Neural cell (in vitro differentiated cells): ENCODE data around the gene MMP14. TPM values are rescaled to one million over a fixed set of nuclear protein-coding genes. Genes with fewer than 3 reads are reported as not detected.

Experiments used
- H2AFZ ChIP-seq: fragments of 200-600, 300-800 bp; sonication (generic), shearing (Covaris generic); 2 replicates; pipeline ENCODE4 v1.6.0; 2014; ENCODE audit warnings: low read depth, mild to moderate bottlenecking, antibody characterized with exemption, low read length, moderate library complexity
- H3F3A ChIP-seq: fragments of 200-600 bp; shearing (Covaris generic); 2 replicates; pipeline ENCODE4 v1.6.1; 2016; ENCODE audit warnings: mild to moderate bottlenecking, moderate library complexity, mixed read lengths, antibody characterized with exemption, low read length; ENCODE audit not compliant: insufficient read depth, poor library complexity, severe bottlenecking
- H3K27ac ChIP-seq: fragments of 200-600, 300-800 bp; sonication (generic), shearing (Covaris generic); 2 replicates; pipeline ENCODE4 v1.5.1; 2014; ENCODE audit warnings: mild to moderate bottlenecking, low read length, moderate library complexity
- H3K27me3 ChIP-seq: fragments of 300-800, 200-600 bp; sonication (generic), shearing (Covaris generic); 2 replicates; pipeline ENCODE4 v1.6.0; 2014; ENCODE audit warnings: mild to moderate bottlenecking, low read depth, low read length, moderate library complexity; ENCODE audit not compliant: insufficient read depth
- H3K36me3 ChIP-seq: fragments of 300-800, 200-600 bp; sonication (generic), shearing (Covaris generic); 2 replicates; pipeline ENCODE4 v1.5.1; 2014; ENCODE audit warnings: mild to moderate bottlenecking, antibody characterized with exemption, low read length, moderate library complexity; ENCODE audit not compliant: insufficient read depth
- H3K4me2 ChIP-seq: fragments of 300-800, 200-600 bp; sonication (generic), shearing (Covaris generic); 2 replicates; pipeline ENCODE4 v1.6.0; 2014; ENCODE audit warnings: mild to moderate bottlenecking, low read length
- H3K4me3 ChIP-seq: fragments of 300-800, 200-600 bp; sonication (generic), shearing (Covaris generic); 2 replicates; pipeline ENCODE4 v1.5.1; 2014; ENCODE audit warnings: mild to moderate bottlenecking, low read length, moderate library complexity
- H3K79me2 ChIP-seq: fragments of 200-600 bp; shearing (Covaris generic); replicated peaks from 2 replicates; pipeline ENCODE4 v1.6.0; 2014; ENCODE audit warnings: mild to moderate bottlenecking, low read length, moderate library complexity; ENCODE audit not compliant: insufficient read depth
- H3K9ac ChIP-seq: fragments of 300-800, 200-600 bp; sonication (generic), shearing (Covaris generic); 2 replicates; pipeline ENCODE4 v1.6.1; 2016; ENCODE audit warnings: mild to moderate bottlenecking, low read length, mixed read lengths
- H3K9me2 ChIP-seq: fragments of 200-600 bp; shearing (Covaris generic); 2 replicates; pipeline ENCODE4 v1.6.1; 2016; ENCODE audit warnings: mild to moderate bottlenecking, low read length, mixed read lengths; ENCODE audit not compliant: insufficient read depth
- H3K9me3 ChIP-seq: fragments of 200-600, 300-800 bp; sonication (generic), shearing (Covaris generic); 2 replicates; pipeline ENCODE4 v1.6.1; 2016; ENCODE audit warnings: mild to moderate bottlenecking, mixed run types, low read length, moderate library complexity, mixed read lengths
- H4K20me1 ChIP-seq: fragments of 200-600 bp; shearing (Covaris generic); 2 replicates; pipeline ENCODE4 v1.6.1; 2016; ENCODE audit warnings: mild to moderate bottlenecking, mixed run types; ENCODE audit not compliant: insufficient read depth
- EP300 ChIP-seq: fragments of 450-650 bp; conservative IDR thresholded peaks from 2 replicates; pipeline ENCODE4 v1.6.1; 2014; ENCODE audit warnings: antibody characterized with exemption, mild to moderate bottlenecking, moderate library complexity; ENCODE audit not compliant: poor library complexity, severe bottlenecking
- EZH2 ChIP-seq: fragments of 200-600, 300-800 bp; shearing (Covaris generic), sonication (generic); IDR thresholded peaks from 2 replicates; pipeline ENCODE4 v1.6.1; 2014; ENCODE audit warnings: antibody characterized with exemption, low read length, borderline replicate concordance, mild to moderate bottlenecking; ENCODE audit not compliant: insufficient read depth, poor library complexity, severe bottlenecking
- MXI1 ChIP-seq: fragments of 450-650 bp; conservative IDR thresholded peaks from 2 replicates; pipeline ENCODE4 v1.6.1; 2014; ENCODE audit warnings: antibody characterized with exemption, mild to moderate bottlenecking; ENCODE audit not compliant: poor library complexity, severe bottlenecking
- POLR2AphosphoS5 ChIP-seq: IDR thresholded peaks from 2 replicates; pipeline ENCODE4 v1.6.1; 2012
- RAD21 ChIP-seq: fragments of 450-650 bp; conservative IDR thresholded peaks from 2 replicates; pipeline ENCODE4 v1.6.1; 2014; ENCODE audit warnings: antibody characterized with exemption, mild to moderate bottlenecking, moderate library complexity
- SMC3 ChIP-seq: fragments of 450-650 bp; conservative IDR thresholded peaks from 2 replicates; pipeline ENCODE4 v1.6.1; 2014; ENCODE audit warnings: antibody characterized with exemption, mild to moderate bottlenecking, moderate library complexity; ENCODE audit not compliant: poor library complexity
- TAF1 ChIP-seq: IDR thresholded peaks from 2 replicates; pipeline ENCODE4 v1.6.1; 2012; ENCODE audit warnings: low read depth
- polyA plus RNA-seq: library from polyadenylated mRNA; depleted of rRNA; stranded (reverse); fragments of >200 nt; gene quantifications from 2 replicates; pipeline ENCODE4 v1.2.3, GENCODE V29; 2014
- TF ChIP-seq, protein P1 (sequence below): IDR thresholded peaks from 2 replicates; pipeline ENCODE4 v1.6.1; 2012; ENCODE audit warnings: borderline replicate concordance
- TF ChIP-seq, protein P2 (sequence below): fragments of 450-650 bp; IDR thresholded peaks from 2 replicates; pipeline ENCODE4 v1.5.1; 2014; ENCODE audit warnings: antibody characterized with exemption, mild to moderate bottlenecking, moderate library complexity; ENCODE audit not compliant: poor library complexity, severe bottlenecking

The MMP14 gene
- polyA plus RNA-seq, 1 donor from 2014 or later = 1.5 TPM

DNA sequence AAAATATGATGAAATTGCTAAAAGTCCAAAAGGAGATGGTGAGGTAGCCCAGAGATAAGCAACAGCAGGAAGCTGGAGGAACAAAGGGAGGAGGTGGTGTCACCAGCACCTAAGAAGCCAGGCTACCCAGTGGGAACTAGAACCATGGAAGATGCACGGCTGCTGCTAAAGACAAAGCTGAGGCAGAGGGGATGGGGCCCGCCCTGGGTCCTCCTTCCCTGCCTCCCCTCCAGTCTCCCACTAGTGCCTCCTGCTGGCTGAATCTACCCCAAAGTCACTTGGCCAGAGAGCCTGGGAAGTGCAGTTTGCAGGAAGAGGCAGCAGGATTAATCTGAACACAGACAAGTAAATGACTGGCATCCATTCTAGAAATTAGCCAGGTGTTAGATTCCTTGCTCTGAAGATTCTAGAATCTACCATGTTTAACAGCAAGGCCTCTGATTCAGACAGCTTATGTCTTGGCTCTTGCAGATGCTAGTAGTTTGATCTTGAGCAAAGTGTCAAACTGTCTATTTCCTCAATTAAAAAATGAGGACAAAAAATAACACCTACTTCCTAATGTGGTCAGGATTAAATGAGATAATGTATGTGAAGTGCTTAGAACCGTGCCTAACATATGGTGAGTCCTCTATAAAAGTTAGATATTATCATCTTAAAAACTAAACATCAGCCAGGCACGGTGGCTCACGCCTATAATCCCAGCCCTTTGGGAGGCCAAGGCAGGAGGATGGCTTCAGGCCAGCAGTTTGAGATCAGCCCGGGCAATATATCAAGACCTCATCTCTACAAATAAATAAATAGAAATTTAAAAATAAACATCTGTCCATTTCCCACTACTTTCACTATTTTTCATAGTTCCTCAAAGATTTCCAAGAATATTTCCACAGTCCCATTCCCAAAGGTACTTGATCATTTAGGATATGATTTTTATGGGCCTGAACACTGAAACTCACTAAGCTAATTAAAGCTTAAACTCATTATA is 29.3 kb downstream of the MMP14 start:
- Histone ChIP-seq H3K27ac (no peak overlapping the region), H3K36me3 (no peaks in the 10 kb centered on the region), H3K9me3 (no peaks in the 10 kb centered on the region), H3K9me2 (no peaks in the 10 kb centered on the region), H2AFZ (no peak overlapping the region), H3K4me2 (no peak overlapping the region), H3K27me3 (no peaks in the 10 kb centered on the region), H3F3A (no peaks in the 10 kb centered on the region), H4K20me1 (no peaks in the 10 kb centered on the region), H3K9ac (no peak overlapping the region), H3K4me3 (no peak overlapping the region), H3K79me2 (no peaks in the 10 kb centered on the region)
- TF ChIP-seq MXI1 = no peak

DNA sequence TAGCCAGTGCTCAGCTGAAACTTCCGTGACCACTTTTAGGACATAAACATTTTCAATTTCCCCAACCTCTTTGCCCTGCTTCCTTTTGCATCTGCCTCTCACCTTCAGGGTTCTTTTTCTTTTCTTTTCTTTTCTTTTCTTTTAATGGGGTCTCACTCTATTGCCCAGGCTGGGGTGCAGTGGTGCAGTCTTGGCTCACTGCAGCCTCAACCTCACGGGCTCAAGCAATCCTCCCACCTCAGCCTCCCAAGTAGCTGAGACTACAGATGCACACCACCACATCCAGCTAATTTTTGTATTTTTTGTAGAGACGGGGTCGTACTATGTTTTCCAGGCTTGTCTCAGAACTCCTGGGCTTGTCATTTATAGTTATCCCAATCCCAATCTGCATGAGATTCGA is 30.5 kb downstream of the MMP14 start:
- Histone ChIP-seq H3K27ac (no peak overlapping the region), H3K36me3 (no peaks in the 10 kb centered on the region), H4K20me1 (no peaks in the 10 kb centered on the region), H2AFZ (no peak overlapping the region), H3K9me2 (no peaks in the 10 kb centered on the region), H3K79me2 (no peaks in the 10 kb centered on the region), H3K4me2 (no peak overlapping the region), H3K27me3 (peaks cover 9% of the 10 kb centered on the region), H3K4me3 (no peak overlapping the region), H3K9me3 (no peaks in the 10 kb centered on the region), H3K9ac (no peak overlapping the region), H3F3A (no peaks in the 10 kb centered on the region)
- TF ChIP-seq SMC3 = no peak
- no peak for TF ChIP-seq EP300
- TF ChIP-seq TAF1 = no peak
- no peak for TF ChIP-seq POLR2AphosphoS5
- no peak for TF ChIP-seq EZH2
- TF ChIP-seq, protein P1, sequence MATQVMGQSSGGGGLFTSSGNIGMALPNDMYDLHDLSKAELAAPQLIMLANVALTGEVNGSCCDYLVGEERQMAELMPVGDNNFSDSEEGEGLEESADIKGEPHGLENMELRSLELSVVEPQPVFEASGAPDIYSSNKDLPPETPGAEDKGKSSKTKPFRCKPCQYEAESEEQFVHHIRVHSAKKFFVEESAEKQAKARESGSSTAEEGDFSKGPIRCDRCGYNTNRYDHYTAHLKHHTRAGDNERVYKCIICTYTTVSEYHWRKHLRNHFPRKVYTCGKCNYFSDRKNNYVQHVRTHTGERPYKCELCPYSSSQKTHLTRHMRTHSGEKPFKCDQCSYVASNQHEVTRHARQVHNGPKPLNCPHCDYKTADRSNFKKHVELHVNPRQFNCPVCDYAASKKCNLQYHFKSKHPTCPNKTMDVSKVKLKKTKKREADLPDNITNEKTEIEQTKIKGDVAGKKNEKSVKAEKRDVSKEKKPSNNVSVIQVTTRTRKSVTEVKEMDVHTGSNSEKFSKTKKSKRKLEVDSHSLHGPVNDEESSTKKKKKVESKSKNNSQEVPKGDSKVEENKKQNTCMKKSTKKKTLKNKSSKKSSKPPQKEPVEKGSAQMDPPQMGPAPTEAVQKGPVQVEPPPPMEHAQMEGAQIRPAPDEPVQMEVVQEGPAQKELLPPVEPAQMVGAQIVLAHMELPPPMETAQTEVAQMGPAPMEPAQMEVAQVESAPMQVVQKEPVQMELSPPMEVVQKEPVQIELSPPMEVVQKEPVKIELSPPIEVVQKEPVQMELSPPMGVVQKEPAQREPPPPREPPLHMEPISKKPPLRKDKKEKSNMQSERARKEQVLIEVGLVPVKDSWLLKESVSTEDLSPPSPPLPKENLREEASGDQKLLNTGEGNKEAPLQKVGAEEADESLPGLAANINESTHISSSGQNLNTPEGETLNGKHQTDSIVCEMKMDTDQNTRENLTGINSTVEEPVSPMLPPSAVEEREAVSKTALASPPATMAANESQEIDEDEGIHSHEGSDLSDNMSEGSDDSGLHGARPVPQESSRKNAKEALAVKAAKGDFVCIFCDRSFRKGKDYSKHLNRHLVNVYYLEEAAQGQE = no peak
- TF ChIP-seq, protein P2, sequence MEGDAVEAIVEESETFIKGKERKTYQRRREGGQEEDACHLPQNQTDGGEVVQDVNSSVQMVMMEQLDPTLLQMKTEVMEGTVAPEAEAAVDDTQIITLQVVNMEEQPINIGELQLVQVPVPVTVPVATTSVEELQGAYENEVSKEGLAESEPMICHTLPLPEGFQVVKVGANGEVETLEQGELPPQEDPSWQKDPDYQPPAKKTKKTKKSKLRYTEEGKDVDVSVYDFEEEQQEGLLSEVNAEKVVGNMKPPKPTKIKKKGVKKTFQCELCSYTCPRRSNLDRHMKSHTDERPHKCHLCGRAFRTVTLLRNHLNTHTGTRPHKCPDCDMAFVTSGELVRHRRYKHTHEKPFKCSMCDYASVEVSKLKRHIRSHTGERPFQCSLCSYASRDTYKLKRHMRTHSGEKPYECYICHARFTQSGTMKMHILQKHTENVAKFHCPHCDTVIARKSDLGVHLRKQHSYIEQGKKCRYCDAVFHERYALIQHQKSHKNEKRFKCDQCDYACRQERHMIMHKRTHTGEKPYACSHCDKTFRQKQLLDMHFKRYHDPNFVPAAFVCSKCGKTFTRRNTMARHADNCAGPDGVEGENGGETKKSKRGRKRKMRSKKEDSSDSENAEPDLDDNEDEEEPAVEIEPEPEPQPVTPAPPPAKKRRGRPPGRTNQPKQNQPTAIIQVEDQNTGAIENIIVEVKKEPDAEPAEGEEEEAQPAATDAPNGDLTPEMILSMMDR = no peak
- TF ChIP-seq MXI1 = no peak
- no peak for TF ChIP-seq RAD21
